ENCODE data around the gene ACIN1.

- TF ChIP-seq ZZZ3 (CRISPR knock-in tag; IDR thresholded peaks at IDR 0.05; ENCODE audit: borderline replicate concordance) (no peak), MAZ (IDR thresholded peaks at IDR 0.05; ENCODE audit: borderline replicate concordance, low read depth, low read length) (no peak), MAZ (CRISPR knock-in tag; IDR thresholded peaks at IDR 0.05; ENCODE audit: low read depth) (no peak), ATF6 (CRISPR knock-in tag; conservative IDR thresholded peaks at IDR 0.05) (no peak)
These were observed 41.5 kb downstream of the ACIN1 start for GRCh38 chr14:23053426-23053825.

All from HepG2 (cell line).